Hematopoietic multipotent progenitor cell treated with erythropoietin and hydrocortisone succinate and interleukin-3 and kit ligand, for 6 days (in vitro differentiated cells): ENCODE results near the gene GJB5.

Experiments used
- DNase-seq: peaks from one replicate; pipeline ENCODE4 v3.0.0-alpha.2; 2015

Gene GJB5

DNA sequence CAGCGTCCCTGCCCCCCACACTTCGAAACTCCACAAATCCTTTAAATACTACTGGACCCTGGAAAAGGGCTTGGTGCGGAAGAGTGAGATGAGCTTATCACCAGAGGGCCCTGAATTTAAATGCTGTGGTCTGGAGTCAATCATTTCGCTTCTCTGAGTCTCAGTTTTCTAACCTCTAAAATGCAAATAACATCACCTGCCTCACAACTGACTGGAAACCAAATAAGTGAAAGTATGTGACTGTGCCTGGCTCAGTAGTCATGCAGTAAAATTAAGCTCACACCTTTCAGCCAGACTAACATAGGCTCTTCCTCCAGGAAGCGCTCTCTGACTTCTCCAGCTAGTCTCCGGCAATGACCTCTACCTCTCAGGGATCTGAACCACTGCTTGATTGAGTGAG, 42.1 kb downstream of the GJB5 start:
- DNase-seq: no peak

DNA sequence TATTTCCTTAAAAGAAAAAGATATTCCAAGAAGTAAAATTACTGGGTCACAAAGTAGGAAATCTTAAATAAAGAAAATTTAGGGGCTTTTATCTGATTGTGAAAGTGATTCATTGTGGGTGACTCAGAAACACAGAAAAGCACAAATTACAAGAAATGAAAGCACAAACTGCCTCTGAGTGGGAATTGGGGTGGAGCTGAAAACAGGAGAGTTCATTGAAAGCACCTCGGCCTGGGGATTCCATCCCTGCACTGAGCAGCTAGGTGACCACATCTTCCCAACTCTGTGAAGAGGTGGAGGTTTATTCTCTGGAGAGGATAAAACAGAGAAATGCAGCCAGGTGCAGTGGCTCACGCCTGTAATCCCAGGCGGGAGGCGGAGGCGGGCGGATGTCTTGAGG, 45.4 kb downstream of the GJB5 start:
- no peak for DNase-seq

DNA sequence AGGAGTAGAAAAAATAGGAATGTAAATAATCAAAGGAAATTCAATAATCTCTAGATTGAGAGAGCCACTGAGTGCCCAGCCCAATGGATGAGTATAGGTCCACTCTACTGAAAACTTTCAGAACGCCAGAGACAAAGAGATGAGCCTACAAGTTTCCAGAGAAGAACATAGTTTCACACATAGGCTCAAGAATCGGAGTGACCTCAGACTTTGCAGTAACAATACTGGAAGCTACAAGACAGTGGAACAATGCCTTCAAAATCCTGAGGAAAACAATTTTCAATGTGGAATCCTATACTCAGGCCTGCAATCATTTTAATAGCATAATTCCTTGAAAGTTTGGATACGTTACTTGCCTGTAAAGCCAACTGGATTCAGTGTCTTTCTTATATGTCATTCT, 48.9 kb downstream of the GJB5 start:
- no peak for DNase-seq

DNA sequence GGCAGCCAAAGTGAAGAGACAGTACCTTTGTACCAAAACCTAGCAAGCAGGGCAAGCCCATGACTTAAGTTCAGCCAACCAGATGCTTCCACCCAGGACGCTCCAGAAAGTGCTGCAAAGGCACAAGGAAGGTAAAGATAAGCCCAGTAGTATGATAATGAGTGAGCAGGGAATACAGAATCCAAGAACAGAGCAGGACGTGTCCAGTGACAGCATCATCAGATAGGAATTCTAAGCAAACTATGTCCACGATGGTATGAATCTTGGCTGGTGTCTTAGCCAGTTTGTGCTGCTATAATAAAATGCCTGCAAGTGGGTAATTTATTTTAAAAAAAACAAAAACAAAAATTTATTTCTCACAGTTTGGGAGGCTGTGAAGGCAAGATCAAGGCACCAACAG, 51.5 kb downstream of the GJB5 start:
- DNase-seq: no peak
